T-helper 9 cell (primary cell): Measurements from ENCODE around the gene NOTCH4.
"Not testable (repeated sequence)": the region's sequence is repeated elsewhere in the genome, so short reads cannot be mapped to it uniquely, and the experiment has no call there.

ENCODE experiments used
- DNase-seq: peaks from one replicate; pipeline ENCODE4 v3.0.0-alpha.2; 2020
- total RNA-seq, 2 donors: gene quantifications; one replicate each; lab custom pipeline; 2026; lab: John Stamatoyannopoulos, UW

NOTCH4 gene
- 0.35 to 3.1 reads per million in 2 donors for total RNA-seq

DNA sequence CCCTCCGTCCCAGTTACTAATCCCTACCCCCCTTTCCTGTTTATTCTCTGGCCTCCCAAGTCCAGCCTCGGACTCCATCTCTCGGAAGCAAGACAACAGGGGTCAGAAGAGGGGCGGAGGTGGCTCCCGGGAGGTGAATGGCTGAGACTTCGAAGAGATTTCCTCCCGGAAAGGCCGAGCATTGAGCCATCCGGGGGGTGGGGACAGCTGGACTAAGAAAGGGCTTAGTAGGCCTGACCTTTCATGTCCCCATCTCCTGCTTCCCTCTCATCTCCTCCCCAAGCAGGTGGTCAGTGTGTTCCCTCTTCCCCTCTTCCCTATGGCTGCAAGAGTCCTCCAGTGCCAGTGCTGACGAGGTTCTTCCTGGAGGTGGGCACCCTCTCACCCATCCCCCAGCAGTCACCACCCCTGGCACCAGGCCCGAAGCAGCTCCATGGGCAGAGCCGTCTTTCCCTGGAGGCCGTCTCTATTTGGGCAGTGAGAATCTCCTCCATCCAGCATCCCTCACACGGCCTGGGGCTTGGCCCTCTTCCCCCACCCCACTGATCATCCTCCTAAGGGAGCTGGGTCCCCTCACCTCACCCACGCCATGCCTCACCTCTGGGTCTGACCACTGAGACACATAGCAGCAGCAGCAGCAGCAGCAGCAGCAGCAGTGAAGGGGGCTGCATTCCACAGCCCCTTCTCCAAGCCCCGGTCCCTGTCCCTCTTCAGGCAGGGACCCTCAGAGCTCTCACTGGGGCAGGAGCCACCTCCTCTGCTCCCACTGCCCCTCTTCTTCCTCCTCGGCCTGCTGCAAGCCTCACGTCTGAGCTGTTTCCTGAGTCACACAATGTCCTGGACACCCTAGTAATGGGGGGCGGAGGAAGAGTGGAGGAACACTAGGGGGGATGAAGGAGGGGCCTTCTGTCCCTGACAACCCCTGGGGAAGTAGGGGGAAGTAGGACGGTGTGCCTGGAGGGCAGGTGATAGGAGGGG lies at the start of gene NOTCH4:
Gene NOTCH4, minus strand, starts transcription at position 810 of the 978 bp plus-strand sequence. Its CDS starts 139 bp downstream, at position 671.
- no peak for DNase-seq

DNA sequence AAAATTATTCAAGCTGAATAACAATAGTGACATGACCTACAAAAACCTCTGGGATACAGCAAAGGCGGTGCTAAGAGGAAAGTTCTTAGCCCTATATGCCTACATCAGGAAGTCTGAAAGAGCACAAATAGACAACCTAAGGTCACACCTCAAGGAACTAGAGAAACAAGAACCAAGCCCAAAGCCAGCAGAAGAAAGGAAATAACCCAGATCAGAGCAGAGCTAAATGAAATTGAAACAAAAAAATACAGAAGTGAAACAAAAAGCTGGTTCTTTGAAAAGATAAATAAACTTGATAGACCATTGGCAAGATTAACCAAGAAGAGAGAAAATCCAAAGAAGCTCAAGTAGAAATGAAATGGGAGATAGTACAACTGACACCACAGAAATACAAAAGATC lies 47.6 kb upstream of the NOTCH4 start:
- DNase-seq = no peak

DNA sequence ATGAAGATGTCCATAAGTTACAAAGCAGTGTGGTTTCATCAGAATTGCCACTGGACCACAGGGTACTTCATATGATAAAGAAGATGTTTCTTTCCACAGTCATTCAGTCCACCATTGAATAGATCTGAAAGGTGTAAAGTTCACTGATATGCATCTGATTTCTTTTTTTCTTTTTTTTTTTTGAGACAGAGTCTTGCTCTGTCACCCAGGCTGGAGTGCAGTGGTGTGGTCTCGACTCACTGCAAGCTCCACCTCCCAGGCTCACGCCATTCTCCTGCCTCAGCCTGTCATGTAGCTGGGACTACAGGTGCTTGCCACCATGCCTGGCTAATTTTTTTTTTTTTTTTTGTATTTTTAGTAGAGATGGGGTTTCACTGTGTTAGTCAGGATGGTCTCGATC lies 44.6 kb upstream of the NOTCH4 start:
- not testable (repeated sequence) for DNase-seq

GRCh38 chr6:32267035-32267434 lies 43.2 kb upstream of the NOTCH4 start:
- no peak for DNase-seq

DNA sequence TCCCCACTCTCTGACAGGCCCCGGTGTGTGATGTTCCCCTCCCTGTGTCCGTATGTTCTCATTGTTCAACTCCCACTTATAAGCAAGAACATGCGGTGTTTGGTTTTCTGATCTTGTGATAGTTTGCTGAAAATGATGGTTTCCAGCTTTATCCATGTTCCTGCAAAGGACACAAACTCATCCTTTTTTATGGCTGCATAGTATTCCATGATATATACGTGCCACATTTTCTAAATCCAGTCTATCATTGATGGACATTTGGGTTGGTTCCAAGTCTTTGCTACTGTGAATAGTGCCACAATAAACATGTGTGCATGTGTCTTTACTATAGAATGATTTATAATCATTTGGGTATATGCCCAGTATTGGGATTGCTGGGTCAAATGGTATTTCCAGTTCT lies 33.4 kb upstream of the NOTCH4 start:
- DNase-seq = not testable (repeated sequence)

- peak; percentile 27 for DNase-seq
Measured at GRCh38 chr6:32255199-32256153, 31.6 kb upstream of the NOTCH4 start.

DNA sequence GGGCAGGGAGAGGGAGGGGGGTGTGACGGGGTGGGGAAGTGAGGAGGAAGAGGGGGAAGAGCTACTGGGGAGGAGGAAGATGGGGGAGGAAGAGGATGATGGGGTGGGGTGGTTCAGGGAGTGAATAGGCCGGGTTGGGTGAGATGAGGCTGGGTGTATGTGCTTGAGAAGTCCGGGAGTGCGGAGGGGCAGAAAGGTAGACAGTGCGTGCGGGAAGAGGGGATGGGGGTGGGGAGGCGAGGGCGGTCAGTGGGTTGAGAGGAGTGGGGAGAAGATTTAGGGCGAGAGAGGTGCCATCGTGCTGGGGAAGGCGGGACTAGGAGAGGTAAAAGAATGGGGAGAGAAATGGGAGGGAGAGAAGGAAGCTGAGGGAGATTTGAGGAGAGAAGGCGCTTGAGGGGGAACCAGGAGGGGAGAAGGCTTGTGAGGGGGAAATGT lies 30.9 kb upstream of the NOTCH4 start:
- no peak for DNase-seq

GRCh38 chr6:32252331-32253009 lies 28.6 kb upstream of the NOTCH4 start:
- no peak for DNase-seq

- DNase-seq = no peak
Measured at GRCh38 chr6:32249262-32249661, 25.4 kb upstream of the NOTCH4 start.

GRCh38 chr6:32247401-32247800 lies 23.5 kb upstream of the NOTCH4 start:
- DNase-seq = no peak

DNA sequence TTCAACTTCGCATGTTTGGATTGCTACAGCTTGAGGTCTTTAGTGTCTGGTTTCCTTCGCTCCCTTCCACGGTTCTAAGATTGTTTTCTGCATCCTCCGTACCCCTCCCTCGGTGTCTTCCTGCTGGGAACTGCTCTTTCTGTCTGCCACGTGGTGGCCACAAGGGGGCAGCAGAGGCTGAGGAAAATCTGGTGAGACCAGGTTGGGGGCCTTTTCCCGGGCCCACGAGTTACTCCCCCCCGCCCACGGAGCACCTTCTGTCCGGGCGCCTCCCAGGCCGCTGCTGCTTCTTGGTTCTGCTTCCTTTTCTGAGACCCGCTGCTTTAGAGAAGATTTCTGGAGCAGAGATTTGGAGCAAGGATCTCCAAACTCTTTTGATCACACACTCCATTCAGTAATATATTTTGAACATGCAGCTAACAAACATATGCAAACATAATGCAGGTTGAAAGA lies 21.1 kb upstream of the NOTCH4 start:
- peak; percentile 69 for DNase-seq

- DNase-seq = no peak
Measured at GRCh38 chr6:32244270-32244669, 20.4 kb upstream of the NOTCH4 start.

- DNase-seq = not testable (repeated sequence)
Measured at GRCh38 chr6:32242318-32242813, 18.5 kb upstream of the NOTCH4 start.

DNA sequence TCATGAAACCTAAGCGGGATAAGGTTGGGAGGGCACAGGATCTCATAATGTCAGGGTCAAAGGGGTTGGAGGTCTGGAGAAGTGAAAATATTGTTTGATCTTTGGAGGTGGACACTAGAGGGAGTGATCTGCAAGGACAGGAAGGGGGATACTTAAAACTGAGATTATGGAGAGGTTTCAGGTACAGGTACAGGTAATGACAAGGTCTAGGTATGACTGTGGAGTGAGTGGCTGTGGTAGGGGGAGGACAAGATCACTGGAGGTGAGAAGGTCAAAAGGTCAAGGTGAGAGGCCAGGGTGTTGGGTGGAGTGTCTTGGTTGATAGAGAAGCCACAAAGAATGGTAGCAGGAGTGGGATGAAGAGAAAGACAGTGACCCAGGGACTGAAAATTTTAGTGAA lies 16.8 kb upstream of the NOTCH4 start:
- no peak for DNase-seq

GRCh38 chr6:32239462-32239861 lies 15.6 kb upstream of the NOTCH4 start:
- no peak for DNase-seq

- no peak for DNase-seq
Measured at GRCh38 chr6:32234934-32235333, 11.1 kb upstream of the NOTCH4 start.

GRCh38 chr6:32226434-32226833 lies 2.6 kb upstream of the NOTCH4 start:
- DNase-seq = no peak

- DNase-seq = no peak
Measured at GRCh38 chr6:32224696-32225095, 829 bp upstream of the NOTCH4 start.

GRCh38 chr6:32222333-32223230 lies 1.3 kb downstream of the NOTCH4 start:
- DNase-seq = no peak

GRCh38 chr6:32220021-32220420 lies 3.8 kb downstream of the NOTCH4 start:
- no peak for DNase-seq

- DNase-seq = no peak
Measured at GRCh38 chr6:32218167-32218566, 5.7 kb downstream of the NOTCH4 start.
